Naive thymus-derived CD4-positive, alpha-beta T cell (primary cell): ENCODE measurements around the gene ZC3H18. TPM values are rescaled to one million over a fixed set of nuclear protein-coding genes. Genes with fewer than 3 reads are reported as not detected.

ENCODE experiments used
- ATAC-seq: fragments of 150-1000 bp; cut with Tn5 transposase; 2 replicates; pipeline ENCODE4 v1.10.0; 2021; ENCODE audit warnings: mild to moderate bottlenecking, moderate library complexity
- CTCF ChIA-PET: fragments of 350-600 bp; sonication (Branson Sonifier 250); formaldehyde crosslinking; loops from one replicate; lab custom pipeline; 2021; ENCODE audit warnings: antibody characterized with exemption; lab: Charles Lee
- POLR2A ChIA-PET: fragments of 350-600 bp; sonication (Branson Sonifier 250); formaldehyde crosslinking; loops from one replicate; lab custom pipeline; 2021; ENCODE audit warnings: antibody characterized with exemption, inconsistent platforms; lab: Charles Lee
- DNase-seq, 9 donors: peaks; one replicate each; pipeline versions ENCODE4 v3.0.0 to v3.0.0-alpha.2; 2020 to 2022; ENCODE audit warnings: mixed read lengths in 1 of 9
- H3K27ac ChIP-seq: one replicate; pipeline ENCODE4 v1.7.0; 2013; ENCODE audit warnings: mild to moderate bottlenecking, low read depth, low read length, moderate library complexity
- H3K27me3 ChIP-seq, 2 donors: one replicate each; pipeline ENCODE4 v1.7.0; 2013; ENCODE audit warnings: low read length in 2 of 2, mild to moderate bottlenecking in 2 of 2, moderate library complexity in 2 of 2; ENCODE audit not compliant: control insufficient read depth in 2 of 2, insufficient read depth in 2 of 2
- H3K36me3 ChIP-seq, 3 experiments: 1 replicate in 2 of 3; 2 replicates in 1 of 3; pipeline ENCODE4 v1.7.0; 2013; ENCODE audit warnings: low read length in 3 of 3, mild to moderate bottlenecking in 3 of 3, moderate library complexity in 1 of 3; ENCODE audit not compliant: insufficient read depth in 3 of 3, control insufficient read depth in 2 of 3
- H3K4me1 ChIP-seq, 2 donors: one replicate each; pipeline ENCODE4 v1.7.0; 2013; ENCODE audit warnings: low read length in 2 of 2, mild to moderate bottlenecking in 2 of 2, moderate library complexity in 1 of 2; ENCODE audit not compliant: control insufficient read depth in 2 of 2, insufficient read depth in 2 of 2
- H3K4me3 ChIP-seq: 2 replicates; pipeline ENCODE4 v1.7.0; 2013; ENCODE audit warnings: mild to moderate bottlenecking, low read length
- H3K9me3 ChIP-seq, 3 experiments: 1 replicate in 2 of 3; 2 replicates in 1 of 3; pipeline ENCODE4 v1.7.0; 2013; ENCODE audit warnings: low read length in 3 of 3; ENCODE audit not compliant: control insufficient read depth in 2 of 3
- H3K27ac Mint-ChIP-seq, 9 donors: one replicate each; pipeline ENCODE4 v1.8.0; 2020 to 2022; ENCODE audit warnings: mixed read lengths in 9 of 9, mild to moderate bottlenecking in 8 of 9, moderate library complexity in 5 of 9, inconsistent platforms in 2 of 9
- H3K27me3 Mint-ChIP-seq, 5 donors: one replicate each; pipeline ENCODE4 v1.8.0; 2021 to 2022; ENCODE audit warnings: mixed read lengths in 5 of 5, mild to moderate bottlenecking in 1 of 5
- H3K36me3 Mint-ChIP-seq, 5 donors: one replicate each; pipeline ENCODE4 v1.8.0; 2020 to 2022; ENCODE audit warnings: mixed read lengths in 5 of 5, mild to moderate bottlenecking in 3 of 5, inconsistent platforms in 1 of 5
- H3K4me1 Mint-ChIP-seq, 7 donors: one replicate each; pipeline ENCODE4 v1.8.0; 2020 to 2022; ENCODE audit warnings: mixed read lengths in 7 of 7, mild to moderate bottlenecking in 3 of 7, inconsistent platforms in 1 of 7
- H3K4me3 Mint-ChIP-seq, 10 donors: one replicate each; pipeline ENCODE4 v1.8.0; 2020 to 2022; ENCODE audit warnings: mild to moderate bottlenecking in 10 of 10, mixed read lengths in 10 of 10, moderate library complexity in 6 of 10, inconsistent platforms in 2 of 10
- H3K9me3 Mint-ChIP-seq, 11 donors: one replicate each; pipeline ENCODE4 v1.8.0; 2020 to 2022; ENCODE audit warnings: mixed read lengths in 11 of 11, mild to moderate bottlenecking in 4 of 11, inconsistent platforms in 1 of 11, moderate library complexity in 1 of 11
- intact Hi-C, 2 donors: fragments of 100-400 bp; cut with micrococcal nuclease; formaldehyde crosslinking; loops; one replicate each; pipeline ENCODE4 v1.15.1; 2023
- polyA plus RNA-seq, 2 donors: library from polyadenylated mRNA; unstranded; fragments of 300-500 nt; fragmentation: Illumina TruSeq; gene quantifications; one replicate each; pipeline ENCODE4 v1.2.3, GENCODE V29; 2021
- total RNA-seq, 6 experiments: library from RNA in 5 of 6; stranded (reverse) in 5 of 6; gene quantifications; 1 replicate in 5 of 6; 2 replicates in 1 of 6; pipeline ENCODE4 v1.2.3 and lab custom pipeline; 2021 to 2026

Gene ZC3H18
- total and polyA plus RNA-seq, 7 experiments from 2014 or later: 11.0 to 97.8 (median 78.2) TPM

DNA sequence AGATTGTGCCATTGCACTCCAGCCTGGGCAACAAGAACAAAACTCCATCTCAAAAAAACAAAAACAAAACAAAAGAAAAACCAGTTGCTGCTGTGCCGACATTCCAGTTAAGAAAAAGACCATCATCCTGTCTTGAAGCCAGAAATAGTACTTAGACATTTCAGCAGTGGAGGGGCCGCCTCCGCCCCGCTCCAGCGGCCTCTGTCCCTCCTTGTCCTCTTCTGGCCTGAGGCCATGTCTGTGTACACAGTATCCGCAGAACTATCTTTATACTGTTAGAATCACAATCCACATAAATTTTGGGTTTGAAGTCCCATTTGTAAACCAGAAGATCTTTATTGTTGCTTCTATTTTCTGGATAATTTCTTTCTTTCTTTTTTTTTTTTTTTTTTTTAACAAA is 24.9 kb downstream of the ZC3H18 start:
- Histone ChIP-seq H3K9me3 (no peaks in the 10 kb centered on the region), H3K27me3 (no peaks in the 10 kb centered on the region), H3K4me1 (no peaks in the 10 kb centered on the region), H3K4me3 (no peak overlapping the region), H3K36me3 (peaks cover 0 to 50% (median 9%) of the 10 kb centered on the region in 3 experiments), H3K27ac (no peak overlapping the region)
- intact Hi-C loops: no loop called here
- peaks cover 12 to 21% (median 17%) of the 10 kb centered on the region in 7 donors for H3K4me1 Mint-ChIP-seq
- H3K9me3 Mint-ChIP-seq: peaks cover 0 to 2% (median 0%) of the 10 kb centered on the region in 11 donors
- CTCF ChIA-PET: no interaction called here
- H3K4me3 Mint-ChIP-seq: no peak overlapping the region
- no peak for ATAC-seq
- POLR2A ChIA-PET: interaction anchor here (0.6 kb wide), 1 partner anchor 1382 kb away, joined by 3 read pairs; no protein-coding TSS in a partner anchor
- DNase-seq: no peak
- peaks cover 7 to 26% (median 9%) of the 10 kb centered on the region in 5 donors for H3K36me3 Mint-ChIP-seq
- no peaks in the 10 kb centered on the region for H3K27me3 Mint-ChIP-seq
- no peak overlapping the region for H3K27ac Mint-ChIP-seq

- Histone ChIP-seq H3K4me1 (no peaks in the 10 kb centered on the region), H3K27ac (no peak overlapping the region), H3K36me3 (peaks cover 0 to 50% (median 10%) of the 10 kb centered on the region in 3 experiments), H3K4me3 (no peak overlapping the region), H3K9me3 (no peaks in the 10 kb centered on the region), H3K27me3 (no peaks in the 10 kb centered on the region)
- H3K27me3 Mint-ChIP-seq: no peaks in the 10 kb centered on the region
- intact Hi-C loops: no loop called here
- DNase-seq: no peak
- ChIA-PET POLR2A (interaction anchor here (0.6 kb wide), 1 partner anchor 1381 kb away, joined by 3 read pairs; no protein-coding TSS in a partner anchor), CTCF (no interaction called here)
- H3K4me3 Mint-ChIP-seq: no peak overlapping the region
- ATAC-seq: no peak
- no peak overlapping the region for H3K27ac Mint-ChIP-seq
- peaks cover 7 to 29% (median 9%) of the 10 kb centered on the region in 5 donors for H3K36me3 Mint-ChIP-seq
- H3K4me1 Mint-ChIP-seq: peaks cover 12 to 22% (median 17%) of the 10 kb centered on the region in 7 donors
- H3K9me3 Mint-ChIP-seq: peaks cover 0 to 2% (median 0%) of the 10 kb centered on the region in 11 donors
Measured at GRCh38 chr16:88595921-88596320, 25.7 kb downstream of the ZC3H18 start.

GRCh38 chr16:88596483-88596882 is 26.3 kb downstream of the ZC3H18 start:
- Histone ChIP-seq H3K4me1 (no peaks in the 10 kb centered on the region), H3K27me3 (no peaks in the 10 kb centered on the region), H3K36me3 (peaks cover 0 to 53% (median 15%) of the 10 kb centered on the region in 3 experiments), H3K4me3 (no peak overlapping the region), H3K27ac (no peak overlapping the region), H3K9me3 (no peaks in the 10 kb centered on the region)
- Mint-ChIP-seq H3K27ac (peak overlapping the region in 1 of 9 donors; percentile 48), H3K4me3 (no peak overlapping the region), H3K36me3 (peaks cover 7 to 32% (median 12%) of the 10 kb centered on the region in 5 donors), H3K4me1 (peaks cover 11 to 24% (median 17%) of the 10 kb centered on the region in 7 donors), H3K9me3 (peaks cover 0 to 2% (median 0%) of the 10 kb centered on the region in 11 donors), H3K27me3 (no peaks in the 10 kb centered on the region)
- CTCF ChIA-PET: no interaction called here
- POLR2A ChIA-PET: interaction anchor here (0.7 kb wide), 1 partner anchor 9 kb away, joined by 3 read pairs; no protein-coding TSS in a partner anchor
- no peak for DNase-seq
- intact Hi-C loops: no loop called here
- no peak for ATAC-seq

DNA sequence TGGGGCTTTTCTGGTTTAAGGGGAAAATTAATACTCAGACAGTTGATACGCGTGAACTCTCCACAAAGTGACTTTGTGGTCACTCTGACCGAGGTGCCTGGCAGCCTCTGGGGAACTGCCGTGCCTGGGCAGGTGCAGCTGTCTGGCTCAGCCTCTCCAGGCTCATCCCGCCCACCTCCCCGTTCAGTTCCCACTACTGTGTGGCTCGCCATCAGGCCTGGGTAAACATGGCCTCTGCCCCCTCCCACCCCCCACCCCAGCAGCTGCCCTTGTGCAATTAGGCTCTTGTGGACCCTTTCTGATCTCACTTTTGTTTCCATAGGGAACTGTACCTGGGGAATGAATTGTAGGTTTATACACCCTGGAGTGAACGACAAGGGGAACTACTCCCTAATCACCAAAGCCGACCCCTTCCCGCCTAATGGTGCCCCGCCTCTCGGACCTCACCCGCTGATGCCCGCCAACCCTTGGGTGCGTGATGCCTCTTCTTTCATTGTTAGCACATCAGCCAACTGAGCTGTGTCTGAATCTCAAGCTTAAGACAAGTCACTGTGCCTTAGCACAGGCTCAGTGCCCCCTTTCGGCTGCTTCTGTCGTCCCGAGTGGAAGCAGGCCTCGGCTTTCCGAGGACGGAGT is 27.8 kb downstream of the ZC3H18 start:
- ChIA-PET CTCF (no interaction called here), POLR2A (no interaction called here)
- no peaks in the 10 kb centered on the region for H3K27me3 ChIP-seq
- H3K4me1 ChIP-seq: no peaks in the 10 kb centered on the region
- H3K36me3 ChIP-seq: peaks cover 7 to 59% (median 15%) of the 10 kb centered on the region in 3 experiments
- ATAC-seq (no peak), DNase-seq (no peak)
- Mint-ChIP-seq H3K9me3 (peaks cover 0 to 2% (median 0%) of the 10 kb centered on the region in 11 donors), H3K4me1 (peaks cover 2 to 16% (median 7%) of the 10 kb centered on the region in 7 donors), H3K27me3 (no peaks in the 10 kb centered on the region), H3K27ac (no peak overlapping the region), H3K4me3 (no peak overlapping the region), H3K36me3 (peaks cover 4 to 39% (median 8%) of the 10 kb centered on the region in 5 donors)
- H3K27ac ChIP-seq: no peak overlapping the region
- intact Hi-C loops: no loop called here
- H3K9me3 ChIP-seq: no peaks in the 10 kb centered on the region
- no peak overlapping the region for H3K4me3 ChIP-seq

- Histone ChIP-seq H3K27me3 (no peaks in the 10 kb centered on the region), H3K36me3 (peaks cover 7 to 52% (median 15%) of the 10 kb centered on the region in 3 experiments), H3K9me3 (no peaks in the 10 kb centered on the region), H3K4me1 (no peaks in the 10 kb centered on the region), H3K27ac (no peak overlapping the region), H3K4me3 (no peak overlapping the region)
- Mint-ChIP-seq H3K9me3 (no peaks in the 10 kb centered on the region), H3K27ac (peak overlapping the region in 1 of 9 donors; percentile 38), H3K36me3 (peaks cover 4 to 38% (median 6%) of the 10 kb centered on the region in 5 donors), H3K4me1 (peaks cover 0 to 13% (median 4%) of the 10 kb centered on the region in 7 donors), H3K27me3 (no peaks in the 10 kb centered on the region), H3K4me3 (no peak overlapping the region)
- ChIA-PET POLR2A (no interaction called here), CTCF (no interaction called here)
- DNase-seq: no peak
- peak; percentile 73 for ATAC-seq
- intact Hi-C loops: no loop called here
Measured at GRCh38 chr16:88599092-88599733, 29.0 kb downstream of the ZC3H18 start.

- Histone ChIP-seq H3K4me3 (no peak overlapping the region), H3K27me3 (no peaks in the 10 kb centered on the region), H3K36me3 (peaks cover 7 to 57% (median 15%) of the 10 kb centered on the region in 3 experiments), H3K27ac (no peak overlapping the region), H3K4me1 (no peaks in the 10 kb centered on the region), H3K9me3 (no peaks in the 10 kb centered on the region)
- H3K27me3 Mint-ChIP-seq: no peaks in the 10 kb centered on the region
- H3K9me3 Mint-ChIP-seq: no peaks in the 10 kb centered on the region
- peaks cover 4 to 34% (median 6%) of the 10 kb centered on the region in 5 donors for H3K36me3 Mint-ChIP-seq
- peaks cover 0 to 13% (median 4%) of the 10 kb centered on the region in 7 donors for H3K4me1 Mint-ChIP-seq
- no peak overlapping the region for H3K27ac Mint-ChIP-seq
- ATAC-seq: no peak
- intact Hi-C loops: no loop called here
- DNase-seq: no peak
- H3K4me3 Mint-ChIP-seq: no peak overlapping the region
- ChIA-PET CTCF (no interaction called here), POLR2A (no interaction called here)
Measured at GRCh38 chr16:88599825-88600538, 29.8 kb downstream of the ZC3H18 start.
